IMR-90 (cell line): ENCODE data around the gene CNTN4. TPM values are rescaled to one million over a fixed set of nuclear protein-coding genes. Genes with fewer than 3 reads are reported as not detected.

ENCODE experiments used
- ATAC-seq: fragments of 200-7000 bp; cut with Tn5 transposase; 2 replicates; pipeline ENCODE4 v1.9.1; 2020; ENCODE audit warnings: low read depth, mild to moderate bottlenecking, moderate library complexity
- BruUV-seq: library from RNA; stranded (reverse); fragments of 400-500 nt; replicated peaks from 2 replicates; lab custom pipeline; 2021; lab: Mats Ljungman, UMichigan
- CTCF ChIA-PET: fragments of 300-600 bp; formaldehyde crosslinking; extraction: SDS; loops from one replicate; lab custom pipeline; 2021; ENCODE audit warnings: antibody characterized with exemption; lab: Yijun Ruan, JAX
- POLR2A ChIA-PET: fragments of 300-600 bp; sonication (Branson Sonifier 250); formaldehyde crosslinking; loops from one replicate; lab custom pipeline; 2022; ENCODE audit warnings: antibody characterized with exemption; ENCODE audit not compliant: unreplicated experiment; lab: Charles Lee
- DNase-seq: peaks from one replicate; pipeline ENCODE4 v3.0.0; 2013
- H2AFZ ChIP-seq: replicated peaks from 2 replicates; pipeline ENCODE3; 2013; ENCODE audit warnings: low read length, mild to moderate bottlenecking; ENCODE audit not compliant: poor library complexity
- H2AK5ac ChIP-seq: 2 replicates; pipeline ENCODE4 v1.6.1; 2013; ENCODE audit warnings: low read depth, low read length, inconsistent platforms
- H2AK9ac ChIP-seq: replicated peaks from 2 replicates; pipeline ENCODE3; 2013; ENCODE audit warnings: mild to moderate bottlenecking, low read depth, low read length, moderate library complexity; ENCODE audit not compliant: poor library complexity
- H2BK120ac ChIP-seq: 2 replicates; pipeline ENCODE4 v1.6.1; 2013; ENCODE audit warnings: low read depth, low read length, inconsistent platforms
- H2BK15ac ChIP-seq: 3 replicates; pipeline ENCODE4 v1.6.1; 2013; ENCODE audit warnings: low read depth, low read length, inconsistent platforms
- H2BK20ac ChIP-seq: 2 replicates; pipeline ENCODE4 v1.6.1; 2013; ENCODE audit warnings: low read depth, mild to moderate bottlenecking, inconsistent platforms, low read length, moderate library complexity
- H2BK5ac ChIP-seq: 2 replicates; pipeline ENCODE4 v1.6.1; 2013; ENCODE audit warnings: mild to moderate bottlenecking, low read depth, low read length, inconsistent platforms; ENCODE audit not compliant: poor library complexity, severe bottlenecking
- H3K14ac ChIP-seq: replicated peaks from 2 replicates; pipeline ENCODE4 v1.6.1; 2013; ENCODE audit warnings: low read depth, low read length, inconsistent platforms
- H3K18ac ChIP-seq: 2 replicates; pipeline ENCODE4 v1.6.1; 2013; ENCODE audit warnings: low read depth, low read length, control low read depth
- H3K23ac ChIP-seq: 2 replicates; pipeline ENCODE4 v1.6.1; 2013; ENCODE audit warnings: low read depth, low read length, inconsistent platforms
- H3K27ac ChIP-seq: 2 replicates; pipeline ENCODE4 v1.5.1; 2013; ENCODE audit warnings: mild to moderate bottlenecking, control low read depth, low read length; ENCODE audit not compliant: insufficient read depth
- H3K27me3 ChIP-seq: 2 replicates; pipeline ENCODE4 v1.6.1; 2013; ENCODE audit warnings: low read length; ENCODE audit not compliant: control insufficient read depth, insufficient read depth
- H3K36me3 ChIP-seq: 2 replicates; pipeline ENCODE4 v1.6.1; 2013; ENCODE audit warnings: low read length, mixed read lengths; ENCODE audit not compliant: control insufficient read depth, insufficient read depth
- H3K4ac ChIP-seq: 2 replicates; pipeline ENCODE4 v1.6.1; 2013; ENCODE audit warnings: low read depth, low read length, inconsistent platforms
- H3K4me1 ChIP-seq: 2 replicates; pipeline ENCODE4 v1.6.1; 2013; ENCODE audit warnings: low read length, mixed read lengths; ENCODE audit not compliant: control insufficient read depth, insufficient read depth
- H3K4me2 ChIP-seq: 2 replicates; pipeline ENCODE4 v1.6.1; 2013; ENCODE audit warnings: low read depth, mild to moderate bottlenecking, control low read depth, low read length, moderate library complexity
- H3K4me3 ChIP-seq: 2 replicates; pipeline ENCODE4 v1.5.1; 2013; ENCODE audit warnings: low read depth, mild to moderate bottlenecking, control low read depth, low read length, moderate library complexity; ENCODE audit not compliant: insufficient read depth
- H3K56ac ChIP-seq: 2 replicates; pipeline ENCODE4 v1.6.1; 2013; ENCODE audit warnings: low read length, inconsistent platforms; ENCODE audit not compliant: insufficient read depth; ENCODE audit errors: extremely low read depth
- H3K79me1 ChIP-seq, 2 experiments: 2 replicates each; pipeline ENCODE4 v1.6.1; 2013; ENCODE audit warnings: low read length in 2 of 2, inconsistent platforms in 1 of 2, low read depth in 1 of 2
- H3K9ac ChIP-seq: 2 replicates; pipeline ENCODE4 v1.6.1; 2013; ENCODE audit warnings: low read depth, low read length, control low read depth
- H3K9me1 ChIP-seq: 2 replicates; pipeline ENCODE4 v1.6.1; 2013; ENCODE audit warnings: low read length, inconsistent platforms; ENCODE audit not compliant: insufficient read depth
- H3K9me3 ChIP-seq: 2 replicates; pipeline ENCODE4 v1.6.1; 2013; ENCODE audit warnings: low read length; ENCODE audit not compliant: control insufficient read depth, insufficient read depth
- H4K20me1 ChIP-seq: 2 replicates; pipeline ENCODE4 v1.6.1; 2013; ENCODE audit warnings: low read length, inconsistent platforms; ENCODE audit not compliant: insufficient read depth
- H4K5ac ChIP-seq: 2 replicates; pipeline ENCODE4 v1.6.1; 2013; ENCODE audit warnings: mild to moderate bottlenecking, low read depth, low read length, control low read depth
- H4K8ac ChIP-seq, 2 experiments: 2 replicates each; pipeline ENCODE4 v1.6.1; 2013; ENCODE audit warnings: low read depth in 2 of 2, low read length in 2 of 2, control low read depth in 1 of 2, inconsistent platforms in 1 of 2
- H4K91ac ChIP-seq: 2 replicates; pipeline ENCODE4 v1.6.1; 2013; ENCODE audit warnings: low read depth, low read length, inconsistent platforms; ENCODE audit not compliant: insufficient read depth
- BHLHE40 ChIP-seq: fragments of 150-350 bp; IDR thresholded peaks from 2 replicates; pipeline ENCODE4 v1.6.1; 2016; ENCODE audit warnings: mild to moderate bottlenecking, low read depth, low read length
- CEBPB ChIP-seq: IDR thresholded peaks from 2 replicates; pipeline ENCODE4 v1.6.1; 2012; ENCODE audit warnings: low read depth, low read length, improper control_type of control experiment
- CHD1 ChIP-seq: IDR thresholded peaks from 2 replicates; pipeline ENCODE4 v1.6.1; 2012; ENCODE audit warnings: low read depth, low read length, improper control_type of control experiment
- FOS ChIP-seq: fragments of 150-350 bp; IDR thresholded peaks from 2 replicates; pipeline ENCODE4 v1.6.1; 2016; ENCODE audit warnings: low read depth, low read length
- MAFK ChIP-seq: IDR thresholded peaks from 2 replicates; pipeline ENCODE4 v1.6.1; 2012; ENCODE audit warnings: low read depth, low read length, improper control_type of control experiment
- MAZ ChIP-seq: IDR thresholded peaks from 2 replicates; pipeline ENCODE4 v1.6.1; 2012; ENCODE audit warnings: low read depth, mild to moderate bottlenecking, low read length, improper control_type of control experiment, moderate library complexity, borderline replicate concordance
- MXI1 ChIP-seq: IDR thresholded peaks from 2 replicates; pipeline ENCODE4 v1.6.1; 2012; ENCODE audit warnings: low read depth, mild to moderate bottlenecking, low read length, moderate library complexity, borderline replicate concordance
- NFE2L2 ChIP-seq: fragments of 150-350 bp; IDR thresholded peaks from 2 replicates; pipeline ENCODE4 v1.6.1; 2016; ENCODE audit warnings: low read depth, mild to moderate bottlenecking, low read length
- POLR2A ChIP-seq: IDR thresholded peaks from 2 replicates; pipeline ENCODE4 v1.6.1; 2012; ENCODE audit warnings: mild to moderate bottlenecking, low read depth, low read length
- RAD21 ChIP-seq: IDR thresholded peaks from 2 replicates; pipeline ENCODE4 v1.6.1; 2012; ENCODE audit warnings: low read length, improper control_type of control experiment
- RCOR1 ChIP-seq: IDR thresholded peaks from 2 replicates; pipeline ENCODE4 v1.6.1; 2012; ENCODE audit warnings: mild to moderate bottlenecking, low read length, improper control_type of control experiment; ENCODE audit not compliant: insufficient replicate concordance
- RFX5 ChIP-seq: IDR thresholded peaks from 2 replicates; pipeline ENCODE4 v1.8.0; 2012; ENCODE audit warnings: low read depth, mild to moderate bottlenecking, low read length, moderate library complexity
- SMC3 ChIP-seq: fragments of 150-350 bp; IDR thresholded peaks from 2 replicates; pipeline ENCODE4 v1.6.1; 2016; ENCODE audit warnings: low read depth, mild to moderate bottlenecking, antibody characterized with exemption, low read length, moderate library complexity
- WGBS, 2 experiments: methylation state at CpG; one replicate each; pipeline versions ENCODE4 v1.1.5 to v1.1.7; 2013; ENCODE audit warnings: missing lambda C conversion rate in 2 of 2; ENCODE audit not compliant: insufficient read length in 1 of 2; ENCODE audit errors: extremely low coverage in 2 of 2; 5-methylcytosine and 5-hydroxymethylcytosine counted together
- dilution Hi-C: fragments of 300-500 bp; cut with HindIII; formaldehyde crosslinking; loops from one replicate; pipeline ENCODE4 v1.14.3; 2018; ENCODE audit warnings: low sequenced_read_pairs; ENCODE audit not compliant: unreplicated experiment
- in situ Hi-C: fragments of 300-500 bp; cut with MboI; formaldehyde crosslinking; loops from 3 replicates; pipeline ENCODE4 v1.14.3; 2019; ENCODE audit warnings: low sequenced_read_pairs, inconsistent platforms, mixed read lengths
- intact Hi-C: fragments of 100-400 bp; cut with micrococcal nuclease; formaldehyde crosslinking; loops from 2 replicates; pipeline ENCODE4 v1.10.0; 2022
- polyA plus RNA-seq, 3 experiments: library from polyadenylated mRNA; depleted of rRNA; stranded (reverse); fragments of >200 nt; gene quantifications; 2 replicates each; pipeline ENCODE4 v1.2.3, GENCODE V29; 2012; ENCODE audit warnings: low replicate concordance in 1 of 3
- total RNA-seq: library from RNA; depleted of rRNA; stranded (reverse); fragments of >200 nt; gene quantifications from 2 replicates; pipeline ENCODE4 v1.2.3, GENCODE V29; 2012
- TF ChIP-seq, protein P1 (sequence below): fragments of 150-350 bp; IDR thresholded peaks from 2 replicates; pipeline ENCODE4 v1.6.1; 2017; ENCODE audit warnings: mild to moderate bottlenecking, antibody characterized with exemption, low read length, low read depth
- TF ChIP-seq, protein P2 (sequence below): fragments of 150-350 bp; IDR thresholded peaks from 2 replicates; pipeline ENCODE4 v1.6.1; 2016; ENCODE audit warnings: low read depth, mild to moderate bottlenecking, low read length, moderate library complexity, borderline replicate concordance
- TF ChIP-seq, protein P3 (sequence below): conservative IDR thresholded peaks from 2 replicates; pipeline ENCODE4 v1.5.1; 2012; ENCODE audit warnings: mild to moderate bottlenecking, low read depth, low read length, improper control_type of control experiment

CNTN4 gene
- total and polyA plus RNA-seq, 2 of the 4 experiments (the other 2 are of a cell fraction) = under 0.01 TPM; not detected in 1

DNA sequence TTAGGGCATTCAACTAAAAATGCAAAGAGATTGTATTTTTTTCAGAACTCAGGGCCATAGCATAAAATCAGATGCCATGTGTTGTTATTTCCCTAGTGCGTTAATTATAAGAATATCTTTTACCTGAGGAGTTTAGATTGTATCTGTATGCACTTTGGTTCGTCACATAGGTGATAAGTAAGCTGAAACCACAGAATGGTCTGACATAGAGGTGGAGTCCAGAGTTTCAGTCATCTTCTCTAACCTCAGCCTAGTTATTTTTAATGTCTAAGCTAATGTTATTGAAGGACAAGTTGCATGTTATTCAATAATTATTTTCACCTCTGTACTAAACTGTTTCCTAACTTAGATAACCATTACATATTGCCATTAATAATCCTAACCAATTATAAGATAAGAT lies 27.1 kb upstream of the CNTN4 start:
- no peak overlapping the region for H3K18ac ChIP-seq
- no peak overlapping the region for H4K5ac ChIP-seq
- no peaks in the 10 kb centered on the region for H4K20me1 ChIP-seq
- no peaks in the 10 kb centered on the region for H3K79me1 ChIP-seq
- no peak overlapping the region for H2AFZ ChIP-seq
- H2BK5ac ChIP-seq = no peak overlapping the region
- no peak overlapping the region for H2AK5ac ChIP-seq
- dilution Hi-C loops = no loop called here
- BruUV-seq = no TSS peak
- no peak for TF ChIP-seq MXI1
- no peak for TF ChIP-seq NFE2L2
- no peak for TF ChIP-seq CHD1
- no peak for TF ChIP-seq CEBPB
- TF ChIP-seq RCOR1 = no peak
- TF ChIP-seq FOS = no peak
- no peak for TF ChIP-seq MAFK
- TF ChIP-seq, protein P1, sequence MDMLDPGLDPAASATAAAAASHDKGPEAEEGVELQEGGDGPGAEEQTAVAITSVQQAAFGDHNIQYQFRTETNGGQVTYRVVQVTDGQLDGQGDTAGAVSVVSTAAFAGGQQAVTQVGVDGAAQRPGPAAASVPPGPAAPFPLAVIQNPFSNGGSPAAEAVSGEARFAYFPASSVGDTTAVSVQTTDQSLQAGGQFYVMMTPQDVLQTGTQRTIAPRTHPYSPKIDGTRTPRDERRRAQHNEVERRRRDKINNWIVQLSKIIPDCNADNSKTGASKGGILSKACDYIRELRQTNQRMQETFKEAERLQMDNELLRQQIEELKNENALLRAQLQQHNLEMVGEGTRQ = no peak
- TF ChIP-seq RFX5 = no peak
- no peak for TF ChIP-seq MAZ
- no peak for TF ChIP-seq RAD21
- TF ChIP-seq BHLHE40 = no peak
- TF ChIP-seq, protein P2, sequence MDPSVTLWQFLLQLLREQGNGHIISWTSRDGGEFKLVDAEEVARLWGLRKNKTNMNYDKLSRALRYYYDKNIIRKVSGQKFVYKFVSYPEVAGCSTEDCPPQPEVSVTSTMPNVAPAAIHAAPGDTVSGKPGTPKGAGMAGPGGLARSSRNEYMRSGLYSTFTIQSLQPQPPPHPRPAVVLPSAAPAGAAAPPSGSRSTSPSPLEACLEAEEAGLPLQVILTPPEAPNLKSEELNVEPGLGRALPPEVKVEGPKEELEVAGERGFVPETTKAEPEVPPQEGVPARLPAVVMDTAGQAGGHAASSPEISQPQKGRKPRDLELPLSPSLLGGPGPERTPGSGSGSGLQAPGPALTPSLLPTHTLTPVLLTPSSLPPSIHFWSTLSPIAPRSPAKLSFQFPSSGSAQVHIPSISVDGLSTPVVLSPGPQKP = no peak
- TF ChIP-seq, protein P3, sequence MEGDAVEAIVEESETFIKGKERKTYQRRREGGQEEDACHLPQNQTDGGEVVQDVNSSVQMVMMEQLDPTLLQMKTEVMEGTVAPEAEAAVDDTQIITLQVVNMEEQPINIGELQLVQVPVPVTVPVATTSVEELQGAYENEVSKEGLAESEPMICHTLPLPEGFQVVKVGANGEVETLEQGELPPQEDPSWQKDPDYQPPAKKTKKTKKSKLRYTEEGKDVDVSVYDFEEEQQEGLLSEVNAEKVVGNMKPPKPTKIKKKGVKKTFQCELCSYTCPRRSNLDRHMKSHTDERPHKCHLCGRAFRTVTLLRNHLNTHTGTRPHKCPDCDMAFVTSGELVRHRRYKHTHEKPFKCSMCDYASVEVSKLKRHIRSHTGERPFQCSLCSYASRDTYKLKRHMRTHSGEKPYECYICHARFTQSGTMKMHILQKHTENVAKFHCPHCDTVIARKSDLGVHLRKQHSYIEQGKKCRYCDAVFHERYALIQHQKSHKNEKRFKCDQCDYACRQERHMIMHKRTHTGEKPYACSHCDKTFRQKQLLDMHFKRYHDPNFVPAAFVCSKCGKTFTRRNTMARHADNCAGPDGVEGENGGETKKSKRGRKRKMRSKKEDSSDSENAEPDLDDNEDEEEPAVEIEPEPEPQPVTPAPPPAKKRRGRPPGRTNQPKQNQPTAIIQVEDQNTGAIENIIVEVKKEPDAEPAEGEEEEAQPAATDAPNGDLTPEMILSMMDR = no peak
- no peak for TF ChIP-seq POLR2A
- no peak for TF ChIP-seq SMC3
- H3K23ac ChIP-seq = no peak overlapping the region
- H2BK120ac ChIP-seq = no peak overlapping the region
- no peaks in the 10 kb centered on the region for H3K9me1 ChIP-seq
- no peak overlapping the region for H3K9ac ChIP-seq
- no CpG with 5 or more reads among the region's 2 CpGs for WGBS, 2 experiments
- H3K4me1 ChIP-seq = no peaks in the 10 kb centered on the region
- 0 out of 2 replicates have a peak, but pooled peaks cover 2% of the 10 kb centered on the region for H3K9me3 ChIP-seq
- intact Hi-C loops = no loop called here
- H3K14ac ChIP-seq = no peak overlapping the region
- H3K4me3 ChIP-seq = no peak overlapping the region
- ChIA-PET CTCF (no interaction called here), POLR2A (no interaction called here)
- H4K8ac ChIP-seq = no peak overlapping the region
- H3K4ac ChIP-seq = no peak overlapping the region
- H3K27me3 ChIP-seq = no peaks in the 10 kb centered on the region
- H3K4me2 ChIP-seq = no peak overlapping the region
- no peaks in the 10 kb centered on the region for H3K36me3 ChIP-seq
- no peak for DNase-seq
- in situ Hi-C loops = no loop called here
- H2AK9ac ChIP-seq = no peak overlapping the region
- H2BK15ac ChIP-seq = no peak overlapping the region
- no peak overlapping the region for H3K27ac ChIP-seq
- ATAC-seq = no peak
- H3K56ac ChIP-seq = no peak overlapping the region
- H4K91ac ChIP-seq = no peak overlapping the region
- no peak overlapping the region for H2BK20ac ChIP-seq
